Activated naive CD8-positive, alpha-beta T cell treated with anti-CD3 and anti-CD28 coated beads, Interleukin-2, amount 50 U/mL, for 24 hours (primary cell): ENCODE measurements around the gene BPIFB6.

Source experiments
- ATAC-seq: fragments of 150-1000 bp; cut with Tn5 transposase; one replicate; pipeline ENCODE4 v1.10.0; 2021
- DNase-seq: peaks from one replicate; pipeline ENCODE4 v3.0.0; 2021
- H3K27ac Mint-ChIP-seq: one replicate; pipeline ENCODE4 v1.8.0; 2021; ENCODE audit warnings: mild to moderate bottlenecking, mixed read lengths
- H3K27me3 Mint-ChIP-seq: one replicate; pipeline ENCODE4 v1.8.0; 2021; ENCODE audit warnings: mixed read lengths
- H3K36me3 Mint-ChIP-seq: one replicate; pipeline ENCODE4 v1.8.0; 2021; ENCODE audit warnings: low read depth, mixed read lengths
- H3K4me1 Mint-ChIP-seq: one replicate; pipeline ENCODE4 v1.8.0; 2021; ENCODE audit warnings: mixed read lengths
- H3K4me3 Mint-ChIP-seq: one replicate; pipeline ENCODE4 v1.8.0; 2021; ENCODE audit warnings: mild to moderate bottlenecking, moderate library complexity, mixed read lengths
- H3K9me3 Mint-ChIP-seq: one replicate; pipeline ENCODE4 v1.8.0; 2021; ENCODE audit warnings: mixed read lengths

Gene BPIFB6

GRCh38 chr20:33008336-33009213, 22.9 kb upstream of the BPIFB6 start:
- Mint-ChIP-seq H3K27me3 (no peaks in the 10 kb centered on the region), H3K27ac (no peak overlapping the region), H3K4me1 (no peaks in the 10 kb centered on the region), H3K36me3 (no peaks in the 10 kb centered on the region), H3K4me3 (no peak overlapping the region), H3K9me3 (peaks cover 5% of the 10 kb centered on the region)
- DNase-seq (no peak), ATAC-seq (no peak)

DNA sequence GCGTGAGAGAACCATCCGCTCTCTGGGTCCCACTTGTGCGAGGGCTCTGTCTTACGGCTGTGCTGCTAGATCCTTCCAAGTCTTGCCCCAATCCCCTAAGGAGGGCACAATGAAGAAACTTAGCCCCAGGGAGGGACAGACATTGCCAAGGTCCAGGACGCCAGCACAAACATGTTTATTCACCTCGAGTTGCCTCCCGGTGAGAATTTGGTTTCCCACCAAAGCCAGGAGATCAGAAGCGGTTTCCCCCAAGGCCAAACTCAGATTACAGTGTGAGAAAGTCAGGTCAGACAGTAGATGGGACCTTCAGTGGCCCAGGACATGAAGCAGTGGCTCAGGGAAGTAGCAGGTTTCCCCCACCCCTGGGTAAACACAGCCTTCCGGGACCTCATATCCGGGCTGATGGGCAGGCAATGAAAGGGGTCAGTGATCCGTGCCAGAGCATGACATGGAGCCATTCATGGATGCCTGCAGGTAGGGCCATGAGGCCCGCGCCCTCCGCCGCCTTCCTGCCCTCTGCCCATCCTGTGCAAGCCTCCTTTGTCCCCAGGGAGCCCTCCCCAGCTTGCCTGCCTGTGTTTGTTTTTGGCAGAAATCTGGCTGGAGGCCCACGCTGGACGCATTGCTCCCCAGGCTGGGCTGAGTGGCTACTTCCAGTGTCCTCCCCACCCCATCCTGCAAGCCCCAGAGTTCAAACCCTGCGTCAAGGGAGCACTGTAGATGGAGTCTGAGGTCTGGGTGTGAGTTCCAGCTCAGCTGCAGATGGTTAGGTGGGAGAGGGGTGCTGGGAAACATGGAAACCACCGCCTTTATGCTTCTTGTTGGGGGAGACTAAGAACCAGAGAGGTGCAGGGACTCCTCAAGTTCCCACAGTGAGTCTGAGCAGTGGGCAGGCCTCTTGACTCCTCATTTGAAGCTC, 22.0 kb upstream of the BPIFB6 start:
- H3K27ac Mint-ChIP-seq, result no peak overlapping the region
- no peak overlapping the region for H3K4me3 Mint-ChIP-seq
- peaks cover 5% of the 10 kb centered on the region for H3K9me3 Mint-ChIP-seq
- DNase-seq (no peak), ATAC-seq (no peak)
- no peaks in the 10 kb centered on the region for H3K4me1 Mint-ChIP-seq
- no peaks in the 10 kb centered on the region for H3K36me3 Mint-ChIP-seq
- no peaks in the 10 kb centered on the region for H3K27me3 Mint-ChIP-seq

- Mint-ChIP-seq H3K27ac (no peak overlapping the region), H3K36me3 (no peaks in the 10 kb centered on the region), H3K27me3 (no peaks in the 10 kb centered on the region), H3K4me1 (no peaks in the 10 kb centered on the region), H3K4me3 (no peak overlapping the region), H3K9me3 (peaks cover 4% of the 10 kb centered on the region)
- no peak for DNase-seq
- no peak for ATAC-seq
These were observed 21.3 kb upstream of the BPIFB6 start for GRCh38 chr20:33010133-33010504.

DNA sequence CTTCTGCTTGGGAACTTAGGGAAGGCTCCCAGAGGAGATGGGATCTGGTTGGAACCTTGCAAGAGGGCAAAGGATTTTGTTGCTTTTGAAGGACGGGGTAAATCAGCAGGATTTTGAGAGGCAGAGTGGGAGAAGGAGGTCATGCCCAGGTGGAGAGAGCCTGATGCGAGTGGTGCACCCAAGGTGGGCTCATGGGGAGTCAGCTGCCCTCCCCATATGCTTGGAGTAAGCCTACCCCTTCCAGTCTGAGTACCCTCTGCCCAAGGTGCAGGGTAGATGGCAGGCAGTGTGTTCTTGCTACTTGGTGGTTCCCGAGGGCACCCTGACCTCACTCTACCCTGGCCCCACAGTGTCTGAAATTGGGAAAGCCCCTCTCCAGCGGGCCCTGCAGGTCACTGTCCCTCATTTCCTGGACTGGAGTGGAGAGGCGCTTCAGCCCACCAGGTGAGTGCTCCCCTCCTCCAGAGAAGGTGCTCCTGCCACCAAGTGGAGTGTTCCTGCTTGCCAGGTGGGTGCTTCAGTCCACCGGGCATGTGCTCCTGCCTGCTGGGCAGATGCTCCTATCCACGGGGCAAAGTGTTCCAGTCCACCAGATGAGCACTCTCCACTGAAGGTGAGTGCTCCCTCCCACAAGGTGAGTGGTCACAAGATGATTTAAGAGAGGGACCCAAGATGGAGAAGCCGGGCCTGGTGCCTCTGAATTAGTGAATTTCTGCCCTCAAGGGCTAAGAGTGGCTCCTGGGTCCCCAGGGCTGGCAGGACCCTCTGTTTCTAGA, 20.6 kb upstream of the BPIFB6 start:
- Mint-ChIP-seq H3K36me3 (no peaks in the 10 kb centered on the region), H3K4me3 (no peak overlapping the region), H3K9me3 (no peaks in the 10 kb centered on the region), H3K27ac (no peak overlapping the region), H3K27me3 (no peaks in the 10 kb centered on the region), H3K4me1 (no peaks in the 10 kb centered on the region)
- DNase-seq (no peak), ATAC-seq (no peak)

GRCh38 chr20:33012327-33013189, 18.9 kb upstream of the BPIFB6 start:
- ATAC-seq, result no peak
- Mint-ChIP-seq H3K4me1 (peaks cover 4% of the 10 kb centered on the region), H3K27ac (no peak overlapping the region), H3K27me3 (no peaks in the 10 kb centered on the region), H3K4me3 (no peak overlapping the region), H3K36me3 (no peaks in the 10 kb centered on the region), H3K9me3 (no peaks in the 10 kb centered on the region)
- no peak for DNase-seq

GRCh38 chr20:33013701-33014326, 17.6 kb upstream of the BPIFB6 start:
- Mint-ChIP-seq H3K27me3 (no peaks in the 10 kb centered on the region), H3K9me3 (no peaks in the 10 kb centered on the region), H3K36me3 (no peaks in the 10 kb centered on the region), H3K27ac (no peak overlapping the region), H3K4me1 (peaks cover 4% of the 10 kb centered on the region), H3K4me3 (no peak overlapping the region)
- DNase-seq (no peak), ATAC-seq (no peak)

GRCh38 chr20:33014336-33015113, 16.9 kb upstream of the BPIFB6 start:
- Mint-ChIP-seq H3K4me3 (no peak overlapping the region), H3K4me1 (peaks cover 4% of the 10 kb centered on the region), H3K36me3 (no peaks in the 10 kb centered on the region), H3K27ac (no peak overlapping the region), H3K9me3 (no peaks in the 10 kb centered on the region), H3K27me3 (no peaks in the 10 kb centered on the region)
- ATAC-seq (no peak), DNase-seq (no peak)

DNA sequence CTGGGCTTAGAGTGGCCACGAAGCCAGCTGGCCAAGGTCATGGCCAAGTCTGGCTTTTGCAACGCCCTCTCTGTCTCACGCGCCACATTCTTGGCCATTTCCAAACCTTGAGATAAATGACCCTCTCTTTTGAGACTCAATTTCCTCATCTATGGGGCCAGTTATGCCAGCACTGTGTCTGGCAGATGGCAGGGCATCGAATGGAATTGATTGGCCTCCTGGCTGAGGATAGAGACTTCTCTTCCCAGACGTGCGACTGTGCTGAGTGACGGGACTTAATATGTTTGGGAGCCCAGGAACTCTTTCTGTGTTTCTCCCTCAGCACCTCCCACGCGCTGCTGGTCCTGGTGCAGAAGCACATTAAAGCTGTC, 16.3 kb upstream of the BPIFB6 start:
- Mint-ChIP-seq H3K27ac (no peak overlapping the region), H3K36me3 (no peaks in the 10 kb centered on the region), H3K4me3 (no peak overlapping the region), H3K4me1 (peaks cover 4% of the 10 kb centered on the region), H3K9me3 (no peaks in the 10 kb centered on the region), H3K27me3 (no peaks in the 10 kb centered on the region)
- DNase-seq, result no peak
- no peak for ATAC-seq

GRCh38 chr20:33015700-33016580, 15.5 kb upstream of the BPIFB6 start:
- DNase-seq (no peak), ATAC-seq (no peak)
- H3K27ac Mint-ChIP-seq, result no peak overlapping the region
- no peaks in the 10 kb centered on the region for H3K27me3 Mint-ChIP-seq
- no peaks in the 10 kb centered on the region for H3K36me3 Mint-ChIP-seq
- no peak overlapping the region for H3K4me3 Mint-ChIP-seq
- peaks cover 4% of the 10 kb centered on the region for H3K4me1 Mint-ChIP-seq
- H3K9me3 Mint-ChIP-seq, result no peaks in the 10 kb centered on the region

GRCh38 chr20:33016581-33017109, 14.8 kb upstream of the BPIFB6 start:
- H3K27me3 Mint-ChIP-seq, result no peaks in the 10 kb centered on the region
- H3K4me3 Mint-ChIP-seq, result no peak overlapping the region
- no peak overlapping the region for H3K27ac Mint-ChIP-seq
- no peaks in the 10 kb centered on the region for H3K9me3 Mint-ChIP-seq
- DNase-seq (no peak), ATAC-seq (no peak)
- H3K4me1 Mint-ChIP-seq, result peaks cover 4% of the 10 kb centered on the region
- H3K36me3 Mint-ChIP-seq, result no peaks in the 10 kb centered on the region

DNA sequence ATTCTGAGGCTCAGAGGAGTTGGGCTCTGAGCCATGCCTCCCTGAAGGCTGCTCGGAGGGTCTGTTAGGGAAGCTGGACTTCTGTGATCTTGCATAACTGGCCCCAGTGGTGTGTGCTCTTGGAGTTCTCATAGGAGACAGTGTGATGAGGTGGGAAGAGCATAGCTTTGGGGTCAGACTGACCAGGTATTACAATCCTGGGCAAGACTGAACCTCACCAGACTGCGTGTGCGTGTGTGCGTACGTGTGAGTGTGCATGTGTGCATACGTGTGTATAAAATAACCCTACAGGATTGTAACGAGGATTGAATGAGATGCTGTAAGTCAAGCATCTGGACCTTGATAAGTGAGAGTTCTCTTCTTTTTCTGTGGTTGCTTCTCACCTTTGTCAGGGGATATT, 13.9 kb upstream of the BPIFB6 start:
- H3K9me3 Mint-ChIP-seq, result no peaks in the 10 kb centered on the region
- DNase-seq, result no peak
- peaks cover 4% of the 10 kb centered on the region for H3K4me1 Mint-ChIP-seq
- H3K27me3 Mint-ChIP-seq, result no peaks in the 10 kb centered on the region
- no peaks in the 10 kb centered on the region for H3K36me3 Mint-ChIP-seq
- no peak overlapping the region for H3K4me3 Mint-ChIP-seq
- no peak for ATAC-seq
- no peak overlapping the region for H3K27ac Mint-ChIP-seq
